HG03060 (cell line): ENCODE measurements around the gene ENGASE.

Experiments
- ATAC-seq: cut with Tn5 transposase; IDR thresholded peaks from one replicate; pipeline ENCODE4 v1.9.1; 2021; ENCODE audit warnings: low read depth, moderate number of reproducible peaks; ENCODE audit not compliant: unreplicated experiment

ENGASE gene

DNA sequence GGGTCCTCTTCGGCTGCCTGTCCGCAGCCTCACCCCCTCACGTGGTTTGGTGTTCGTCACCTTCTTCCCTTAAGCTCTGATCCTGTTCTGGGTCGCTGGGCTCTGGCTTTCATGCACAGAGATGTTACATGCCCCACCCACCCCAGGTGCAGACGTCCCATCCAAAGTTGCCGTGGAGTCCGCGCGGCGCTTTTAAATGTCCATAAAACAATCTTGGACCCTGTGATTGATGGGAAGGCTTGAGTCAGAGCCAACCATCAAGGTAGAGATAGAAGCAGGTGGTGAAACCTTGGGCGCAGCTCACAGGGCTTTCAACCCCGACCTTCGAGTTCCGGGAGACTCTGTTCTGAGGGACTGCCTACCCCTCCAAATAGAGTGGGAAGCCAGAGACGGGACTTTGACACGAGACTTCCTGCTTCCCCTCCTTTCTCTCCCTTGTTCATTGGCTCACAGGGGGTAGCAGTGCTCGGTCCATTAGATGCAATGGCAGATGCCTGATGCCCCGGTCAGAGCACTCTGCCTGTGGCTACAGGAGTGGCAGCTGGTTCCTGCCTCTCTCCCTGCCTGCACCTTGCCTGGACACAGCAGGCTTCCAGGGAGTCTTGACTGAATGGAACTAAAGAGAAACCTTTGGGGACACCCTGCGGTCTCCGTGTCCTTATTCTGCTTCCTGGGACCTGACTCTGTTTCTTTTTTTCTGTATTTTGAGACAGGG lies 4.0 kb downstream of the ENGASE start:
- ATAC-seq: no peak

DNA sequence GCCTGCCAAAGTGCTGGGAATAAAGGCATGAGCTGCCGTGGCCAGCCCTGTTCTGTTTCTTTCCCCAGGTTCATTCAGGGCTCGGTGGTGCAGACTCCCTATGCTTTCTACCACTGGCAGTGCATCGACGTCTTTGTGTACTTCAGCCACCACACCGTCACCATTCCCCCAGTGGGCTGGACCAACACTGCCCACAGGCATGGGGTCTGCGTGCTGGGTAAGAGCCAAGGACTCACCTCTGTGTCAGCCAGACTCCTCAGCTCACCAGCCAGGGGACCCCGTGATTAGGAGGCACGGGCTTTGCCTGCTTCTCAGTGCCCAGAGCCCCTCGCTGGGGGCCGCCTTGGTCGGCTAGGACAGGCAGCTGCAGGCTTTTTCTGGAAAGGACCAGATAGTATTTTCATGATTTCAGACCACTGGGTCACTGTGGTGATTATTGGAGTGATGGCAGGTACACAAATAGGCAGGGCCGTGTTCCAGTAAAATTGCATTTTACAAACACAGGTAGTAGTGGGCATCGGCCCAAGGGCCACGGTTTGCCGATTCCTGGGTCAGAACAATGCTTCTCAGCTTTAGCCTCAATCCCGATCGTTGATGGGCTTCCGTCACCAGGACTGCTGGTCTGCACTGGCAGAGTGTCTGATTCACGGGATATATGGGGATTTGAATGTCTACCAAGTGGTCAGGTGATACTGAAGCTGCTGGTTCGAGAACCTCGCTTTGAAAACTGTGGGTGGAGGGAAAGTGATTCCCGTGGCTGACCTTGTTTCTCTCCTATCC lies 5.0 kb downstream of the ENGASE start:
- no peak for ATAC-seq

DNA sequence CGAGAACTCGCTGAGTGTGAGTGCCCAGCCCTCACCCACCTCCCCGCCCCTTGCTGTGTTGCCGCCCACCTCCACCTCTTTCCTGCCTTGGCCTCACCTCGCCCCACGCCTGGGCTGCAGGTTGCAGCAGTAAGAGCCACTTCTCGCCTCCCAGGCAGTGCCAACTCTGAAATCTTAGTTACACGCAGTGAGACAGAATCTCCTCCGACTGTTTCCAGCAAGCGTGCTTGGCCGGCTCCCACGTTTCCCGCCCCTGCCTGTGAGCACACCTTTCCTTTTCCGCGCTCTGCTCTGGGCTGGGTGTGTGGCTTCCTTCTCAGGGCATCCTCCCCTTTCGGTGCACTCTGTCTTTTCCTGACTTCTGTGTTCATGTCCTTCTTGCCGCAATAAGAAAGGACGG lies 5.7 kb downstream of the ENGASE start:
- no peak for ATAC-seq

DNA sequence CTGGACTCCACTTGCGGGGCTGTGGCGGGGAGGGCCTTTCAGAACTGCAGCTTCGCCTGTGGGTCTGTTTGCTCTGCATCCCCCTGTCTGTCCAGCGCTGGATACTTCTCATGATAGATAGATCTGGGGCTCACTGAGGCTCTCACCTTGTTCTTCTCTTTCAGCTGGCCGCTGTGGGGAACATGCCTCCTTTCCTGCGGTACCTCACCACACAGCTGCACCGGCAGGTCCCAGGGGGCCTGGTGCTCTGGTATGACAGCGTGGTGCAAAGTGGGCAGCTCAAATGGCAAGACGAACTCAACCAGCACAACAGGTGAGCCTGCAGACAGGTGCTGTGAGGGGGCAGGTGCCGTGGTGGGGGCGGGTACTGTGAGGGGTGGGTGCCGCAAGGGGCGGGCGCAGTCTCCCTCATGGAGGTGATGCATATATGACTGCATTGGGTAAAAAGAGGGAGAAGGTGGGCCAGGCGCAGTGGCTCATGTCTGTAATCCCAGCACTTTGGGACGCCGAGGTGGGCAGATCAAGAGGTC lies 6.2 kb downstream of the ENGASE start:
- no peak for ATAC-seq

DNA sequence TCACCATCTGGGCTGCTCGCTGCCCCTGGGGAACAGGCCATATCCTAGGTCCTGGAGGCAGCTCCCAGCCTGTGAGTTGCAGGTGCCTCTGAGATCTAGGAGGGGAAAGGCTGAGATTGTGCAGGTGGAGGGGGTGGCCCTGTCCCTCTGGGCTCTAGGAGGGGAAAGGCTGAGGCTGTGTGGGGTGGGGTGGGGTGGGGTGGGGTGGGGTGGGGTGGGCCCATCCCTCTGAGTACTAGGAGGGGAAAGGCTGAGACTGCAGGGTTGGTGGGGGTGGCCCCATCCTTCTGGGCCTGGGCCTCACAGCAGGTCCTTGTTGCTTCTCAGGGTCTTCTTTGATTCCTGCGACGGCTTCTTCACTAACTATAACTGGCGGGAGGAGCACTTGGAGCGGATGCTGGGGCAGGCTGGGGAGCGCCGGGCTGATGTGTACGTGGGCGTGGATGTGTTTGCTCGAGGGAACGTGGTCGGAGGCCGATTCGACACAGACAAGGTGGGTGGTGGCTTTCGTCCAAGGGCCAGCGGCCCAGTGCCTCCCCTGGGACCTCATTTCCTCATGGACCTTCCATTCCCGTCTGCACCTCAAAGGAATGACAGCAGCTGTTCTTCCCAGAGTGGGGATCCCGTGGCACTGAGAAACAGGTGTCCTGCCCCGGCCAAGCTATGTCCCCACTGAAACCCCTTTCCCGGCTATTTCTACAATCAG lies 7.1 kb downstream of the ENGASE start:
- ATAC-seq: no peak

DNA sequence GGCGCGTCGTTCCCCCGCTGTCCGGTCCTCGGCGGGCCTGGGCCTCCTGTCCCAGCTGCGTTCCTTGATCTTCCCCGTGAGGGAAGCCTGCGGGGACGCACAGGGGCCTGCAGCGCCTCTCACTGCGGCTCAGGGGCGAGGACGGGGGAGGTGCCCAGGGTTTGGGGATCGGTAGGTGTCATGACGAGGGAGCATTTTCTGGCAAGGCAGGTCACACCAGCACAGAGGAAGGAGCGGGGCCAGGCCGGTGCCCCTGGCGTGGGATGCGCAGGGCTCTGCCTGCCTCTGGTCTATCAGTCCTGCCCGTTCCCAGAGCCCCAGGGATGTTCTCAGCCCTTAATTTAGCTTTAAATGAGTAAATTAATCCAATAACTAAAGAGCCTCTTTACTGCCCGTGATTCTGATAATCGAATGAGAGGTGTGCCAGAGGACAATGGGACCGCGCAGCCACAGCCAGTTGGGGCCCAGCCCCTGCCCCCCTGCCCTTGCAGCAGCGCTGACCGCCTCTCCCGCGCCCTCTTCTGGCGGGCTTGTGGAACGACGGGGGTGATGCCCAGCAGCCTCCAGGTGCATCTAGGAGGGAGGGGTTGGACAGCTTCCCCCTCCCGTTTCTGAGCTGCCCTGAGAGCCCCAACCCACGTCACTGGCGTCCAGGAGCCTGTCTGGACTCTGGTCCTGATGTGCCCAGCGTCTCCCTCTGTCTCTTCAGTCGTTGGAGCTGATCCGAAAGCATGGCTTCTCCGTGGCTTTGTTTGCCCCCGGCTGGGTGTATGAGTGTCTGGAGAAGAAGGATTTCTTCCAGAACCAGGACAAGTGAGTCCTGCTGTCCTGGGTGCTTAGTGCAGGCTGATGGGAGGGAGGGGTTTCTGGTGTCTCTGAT lies 7.9 kb downstream of the ENGASE start:
- no peak for ATAC-seq

DNA sequence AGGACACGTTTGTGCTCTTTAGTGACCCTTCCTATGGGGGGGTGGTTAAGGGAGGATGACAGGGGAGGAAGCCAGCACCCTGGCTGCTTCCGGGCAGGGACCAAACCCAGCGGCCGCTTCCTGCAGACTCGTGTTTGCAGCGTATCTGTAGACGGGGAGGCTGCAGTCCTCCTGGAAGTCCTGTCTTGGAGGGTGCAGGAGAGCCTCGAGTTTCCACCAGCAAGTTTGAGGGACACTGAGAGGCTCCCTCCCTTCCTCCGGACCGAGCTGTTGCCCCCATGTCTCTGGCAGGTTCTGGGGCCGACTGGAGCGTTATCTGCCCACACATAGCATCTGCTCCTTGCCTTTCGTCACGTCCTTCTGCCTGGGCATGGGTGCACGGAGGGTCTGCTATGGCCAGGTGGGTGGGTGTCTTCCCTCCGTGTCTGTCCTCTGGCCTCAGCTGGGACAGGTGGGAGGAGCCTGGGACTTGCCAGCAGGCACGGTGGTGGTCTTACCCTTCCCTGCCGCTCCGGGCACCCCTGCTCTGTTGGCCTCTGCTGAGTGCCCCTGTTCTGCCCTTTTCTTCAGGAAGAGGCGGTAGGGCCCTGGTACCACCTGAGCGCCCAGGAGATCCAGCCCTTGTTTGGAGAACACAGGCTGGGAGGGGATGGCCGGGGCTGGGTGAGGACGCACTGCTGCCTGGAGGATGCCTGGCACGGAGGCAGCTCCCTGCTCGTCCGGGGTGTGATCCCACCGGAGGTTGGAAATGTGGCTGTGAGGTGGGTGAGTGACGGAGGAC lies 8.8 kb downstream of the ENGASE start:
- ATAC-seq: no peak

DNA sequence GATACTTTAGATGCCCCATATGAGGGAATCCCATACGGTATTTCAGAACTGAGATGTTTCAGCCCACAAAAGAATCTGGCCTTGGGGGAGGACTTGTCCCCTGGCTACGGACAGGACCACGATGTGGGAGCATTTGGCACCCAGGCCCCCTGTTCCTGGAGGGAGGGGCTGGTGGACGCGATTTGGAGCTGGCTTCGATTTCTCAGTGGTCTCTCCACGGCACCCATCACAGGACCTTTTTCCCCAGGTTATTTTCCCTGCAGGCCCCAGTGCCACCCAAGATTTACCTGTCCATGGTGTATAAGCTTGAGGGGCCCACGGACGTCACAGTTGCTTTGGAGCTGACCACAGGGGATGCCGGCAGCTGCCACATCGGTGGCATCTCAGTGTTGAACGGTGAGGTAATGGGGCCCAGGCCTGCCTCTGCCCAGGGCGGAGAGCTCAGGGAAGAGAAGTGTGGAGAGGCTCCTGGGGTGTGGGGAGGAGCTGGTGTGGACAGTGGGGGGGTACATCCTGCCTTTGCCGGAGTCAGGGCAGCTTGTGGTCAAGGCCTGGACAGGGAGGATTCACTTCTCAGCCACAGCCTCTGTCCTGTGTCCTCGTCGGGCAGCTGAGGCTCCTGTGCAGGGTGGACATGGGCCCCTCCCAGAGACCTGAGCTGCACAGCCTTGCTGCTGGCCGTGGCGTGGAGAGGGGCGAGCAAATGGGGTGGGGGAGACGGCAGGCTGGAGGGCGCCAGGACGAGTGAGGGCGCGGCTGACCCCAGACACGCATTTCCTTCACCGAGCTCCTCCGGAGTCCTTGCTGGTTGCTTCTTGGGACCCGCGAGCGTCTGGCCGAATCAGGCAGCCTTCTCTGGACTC lies 9.9 kb downstream of the ENGASE start:
- ATAC-seq: no peak

DNA sequence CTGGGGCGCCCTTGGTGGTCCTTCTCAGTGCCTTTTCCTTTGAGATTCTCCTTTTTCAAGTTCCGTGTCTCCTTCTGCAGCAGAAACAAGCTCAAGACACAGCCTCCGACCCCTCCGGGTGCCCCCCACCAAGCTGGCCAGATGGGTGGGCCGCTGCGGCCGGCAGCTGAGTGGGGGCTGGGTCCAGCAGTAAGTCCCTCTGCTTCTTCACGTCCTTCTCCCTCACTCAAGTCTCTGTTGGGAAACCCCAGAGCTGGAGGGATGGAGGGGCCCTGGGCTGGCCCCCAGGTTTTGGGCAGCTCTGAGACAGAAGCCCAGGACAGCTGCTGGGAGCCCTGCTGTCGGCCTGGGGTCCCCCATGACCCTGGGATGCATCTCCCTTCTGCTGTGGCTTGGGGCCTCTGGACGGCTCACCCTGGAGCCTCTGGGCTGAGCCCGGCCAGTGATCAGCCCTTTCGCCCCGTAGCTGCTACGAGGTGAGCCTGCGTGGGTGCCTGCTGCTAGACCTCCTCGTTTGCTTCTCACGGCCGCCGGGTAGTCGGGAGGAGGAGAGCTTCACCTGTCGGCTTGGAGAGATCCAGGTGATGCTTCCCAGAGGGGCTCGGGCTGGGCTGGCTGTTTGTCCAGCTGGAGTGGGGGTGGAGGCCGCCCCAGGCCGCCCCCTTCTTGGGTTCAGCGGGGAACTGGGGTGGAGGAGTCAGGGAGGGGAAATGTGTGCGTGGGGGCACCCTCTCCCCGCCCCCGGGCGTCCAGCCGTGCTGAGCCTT lies 10.7 kb downstream of the ENGASE start:
- no peak for ATAC-seq

DNA sequence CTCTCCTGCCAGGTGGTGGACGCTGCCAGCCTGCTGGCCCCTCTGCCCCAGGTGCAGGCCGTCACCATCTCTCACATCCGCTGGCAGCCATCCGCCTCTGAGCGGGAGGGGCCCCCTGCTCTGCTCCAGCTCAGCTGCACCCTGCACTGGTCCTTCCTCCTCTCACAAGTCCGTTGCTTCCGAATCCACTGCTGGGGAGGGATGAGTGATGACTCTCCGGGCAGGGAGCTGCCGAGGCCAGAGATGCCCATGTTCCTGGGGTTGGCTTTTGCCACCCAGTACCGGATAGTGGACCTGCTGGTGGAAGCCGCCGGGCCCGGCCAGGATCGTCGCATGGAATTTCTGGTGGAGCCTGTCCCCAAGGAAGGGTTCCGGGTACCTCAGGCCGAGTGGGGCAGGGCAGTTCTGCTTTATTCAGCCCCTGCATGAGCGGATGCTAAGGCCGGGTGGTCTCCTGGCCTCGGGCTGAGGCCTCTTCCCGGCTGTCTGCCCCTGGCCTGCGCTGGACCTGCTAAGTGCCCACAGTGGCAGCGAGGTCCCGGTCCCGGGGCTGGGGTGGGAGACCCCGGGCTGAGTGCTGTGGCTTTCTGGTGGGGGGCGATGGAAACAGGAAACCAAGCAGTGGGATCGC lies 11.4 kb downstream of the ENGASE start:
- no peak for ATAC-seq

DNA sequence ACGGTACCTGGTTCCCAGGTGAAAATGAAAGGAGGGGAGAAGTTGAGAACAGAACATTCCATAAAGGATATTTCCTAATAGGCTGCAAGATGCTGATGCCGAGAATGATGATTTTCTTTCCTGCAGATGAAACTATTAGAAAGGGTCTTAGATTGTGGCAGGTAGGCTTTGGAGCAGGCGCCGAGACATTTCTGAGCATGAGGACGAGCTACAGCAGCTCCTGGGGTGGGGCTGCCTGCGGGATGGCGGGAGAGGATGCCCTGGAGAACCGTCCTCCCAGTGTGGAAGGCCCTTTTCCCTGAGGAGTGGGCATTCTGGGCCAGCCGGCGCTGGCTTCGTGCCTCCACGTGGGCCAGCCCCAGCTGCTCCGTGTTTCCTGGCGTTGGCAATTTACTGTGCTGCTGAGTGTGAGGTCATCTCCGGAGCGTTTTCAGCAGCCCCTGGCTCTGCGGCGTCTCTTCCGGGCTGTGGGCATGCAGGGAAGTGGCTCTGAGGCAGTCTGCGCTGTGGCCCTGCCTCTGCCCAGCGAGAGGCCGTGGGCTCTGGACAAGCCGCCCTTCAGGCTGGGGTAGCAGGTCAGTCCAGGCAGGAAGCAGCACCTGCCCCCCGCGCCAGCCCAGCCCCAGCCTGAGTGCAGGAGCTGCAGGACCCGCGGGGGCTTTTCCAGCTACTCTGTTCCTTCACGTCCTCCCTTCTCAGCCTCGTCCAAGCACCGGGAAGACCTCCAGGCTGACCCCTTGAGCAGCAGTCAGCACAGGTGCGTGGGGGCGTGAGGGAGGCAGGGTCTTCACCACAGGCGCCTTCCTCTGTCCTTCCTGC lies 12.2 kb downstream of the ENGASE start:
- ATAC-seq: no peak

DNA sequence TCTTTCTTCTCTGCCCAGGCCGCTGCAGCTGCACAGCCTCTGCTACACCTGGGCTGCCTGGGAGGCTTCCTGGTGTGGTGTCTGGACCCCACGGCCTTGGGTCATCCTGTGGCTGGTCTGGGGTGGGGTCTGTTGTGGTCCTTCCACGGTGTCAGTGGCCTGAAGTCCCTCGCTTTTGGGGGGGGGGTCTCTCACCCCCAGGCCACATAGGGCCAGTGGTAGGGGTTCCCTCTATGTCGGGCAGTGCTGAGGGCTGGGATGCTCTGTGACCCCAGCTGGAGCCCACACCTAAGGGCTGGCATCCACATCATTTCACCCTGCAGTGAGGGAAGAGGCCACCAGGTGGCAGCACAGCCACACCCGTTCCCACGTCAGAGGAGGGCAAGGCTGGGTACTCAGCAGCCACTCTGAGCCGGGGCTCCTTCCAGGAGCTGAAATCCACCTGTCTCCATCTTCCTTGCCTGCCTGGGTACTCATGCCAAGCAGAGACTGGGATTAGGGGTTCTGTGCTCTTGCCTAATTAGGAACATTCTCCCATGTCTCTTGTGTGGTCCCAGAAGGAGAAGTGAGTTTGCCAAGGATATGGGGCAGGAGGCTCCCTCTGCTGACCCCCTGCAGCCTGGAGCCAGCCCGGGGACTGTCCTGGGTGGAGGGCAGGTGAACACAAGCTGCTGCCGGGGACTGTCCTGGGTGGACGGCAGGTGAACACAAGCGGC lies 13.0 kb downstream of the ENGASE start:
- no peak for ATAC-seq

DNA sequence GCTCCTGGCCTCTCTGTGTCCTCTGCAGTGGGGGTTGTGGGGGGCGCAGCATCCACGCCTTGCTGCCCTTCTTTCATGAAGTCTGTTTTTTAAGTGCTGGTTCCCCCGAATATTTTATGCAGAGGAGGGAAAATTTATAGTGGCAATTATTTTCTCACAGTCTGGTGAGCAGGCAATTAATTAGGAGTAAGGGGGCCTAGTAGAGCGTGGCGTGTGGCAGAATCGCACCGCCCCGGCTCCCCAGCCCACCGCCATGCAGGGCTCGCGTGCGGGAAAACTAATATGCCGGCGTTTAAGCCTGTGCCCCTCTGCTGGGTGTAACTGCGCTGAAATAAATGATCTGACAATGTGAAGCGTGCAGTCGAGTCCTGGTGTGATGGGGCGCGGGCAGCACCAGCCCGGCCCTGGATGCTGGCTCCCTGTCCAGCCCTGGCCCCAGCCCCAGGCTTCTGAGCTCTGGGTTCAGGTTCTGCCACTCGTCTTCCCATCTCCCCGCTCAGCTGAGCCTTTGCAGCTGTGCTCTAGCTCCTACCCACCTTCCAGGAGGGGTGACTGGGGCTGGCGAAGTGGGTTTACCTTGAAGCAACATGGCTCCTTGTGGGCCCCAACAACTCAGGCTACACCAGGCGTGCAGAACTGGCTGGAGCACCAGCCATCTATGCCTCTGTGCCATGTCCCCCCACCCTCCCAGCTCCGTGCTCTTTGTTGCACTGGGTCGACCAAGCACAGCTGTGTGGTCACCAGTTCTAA lies 13.8 kb downstream of the ENGASE start:
- ATAC-seq: no peak

DNA sequence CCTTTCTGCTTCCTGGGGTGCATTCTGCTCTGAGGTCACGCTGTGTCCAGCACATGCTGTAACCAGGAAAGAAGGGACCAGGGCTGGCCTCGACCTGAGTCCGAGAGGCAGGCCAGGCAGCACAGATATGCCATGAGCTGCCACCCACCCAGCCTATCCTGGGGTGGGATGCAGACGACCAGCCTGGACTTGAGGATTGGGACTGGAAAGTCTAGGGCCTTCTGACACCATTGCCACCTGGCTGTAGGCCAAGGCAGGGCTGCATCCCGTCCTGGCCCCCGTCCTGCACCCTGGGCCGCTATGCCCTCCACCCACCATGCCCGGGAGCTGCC lies 14.3 kb downstream of the ENGASE start:
- no peak for ATAC-seq

DNA sequence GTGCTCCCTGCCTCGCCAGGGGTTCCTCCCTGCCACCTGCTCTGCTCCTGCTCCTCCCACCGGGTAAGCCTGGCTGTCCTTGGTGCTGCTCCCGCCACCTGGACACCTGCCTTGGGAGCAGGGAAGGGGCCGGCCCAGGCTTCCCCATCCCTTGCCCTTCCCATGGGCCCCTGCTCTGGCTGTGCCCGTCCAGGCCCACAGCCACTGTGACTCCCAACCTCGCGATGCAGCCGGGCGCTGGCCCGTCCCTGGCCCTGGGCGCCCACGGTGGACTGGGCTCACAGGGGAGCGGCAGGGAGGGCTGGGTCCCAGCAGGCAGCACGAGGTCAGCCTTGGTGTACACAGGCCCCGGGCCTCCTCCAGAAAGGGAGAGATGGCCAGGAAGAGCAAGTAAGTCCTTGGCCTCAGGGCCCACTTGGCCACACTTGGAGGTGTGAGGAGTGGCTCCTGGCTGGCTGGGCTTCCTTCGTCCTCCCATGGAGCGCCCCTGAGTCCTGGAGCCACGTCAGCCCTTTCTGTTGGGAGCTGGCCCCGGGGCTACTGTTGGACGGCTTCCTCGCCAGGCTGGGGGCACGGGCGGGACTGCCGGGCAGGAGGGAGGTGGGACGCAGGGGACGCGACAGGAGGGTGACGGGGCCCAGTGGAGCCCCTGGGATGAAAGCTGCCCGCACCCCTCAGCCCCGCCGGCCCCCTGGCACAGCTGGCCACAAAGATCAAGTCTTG lies 15.3 kb downstream of the ENGASE start:
- no peak for ATAC-seq
